NT2/D1 (cell line): ENCODE results near the gene ZNF83.
"Not testable (repeated sequence)": the region's sequence is repeated elsewhere in the genome, so short reads cannot be mapped to it uniquely, and the experiment has no call there.

Experiments used
- DNase-seq: peaks from one replicate; pipeline ENCODE4 v3.0.0-alpha.2; 2011; ENCODE audit warnings: low read depth, low spot score
- H3K27me3 ChIP-seq: 2 replicates; pipeline ENCODE4 v1.6.0; 2011; ENCODE audit warnings: mild to moderate bottlenecking; ENCODE audit not compliant: insufficient read length, insufficient read depth
- H3K36me3 ChIP-seq: 2 replicates; pipeline ENCODE4 v1.6.1; 2011; ENCODE audit warnings: mild to moderate bottlenecking, low read length, mixed read lengths; ENCODE audit not compliant: insufficient read depth, insufficient read length
- H3K4me1 ChIP-seq: 2 replicates; pipeline ENCODE4 v1.5.1; 2011; ENCODE audit not compliant: insufficient read depth, insufficient read length
- H3K4me3 ChIP-seq: 2 replicates; pipeline ENCODE4 v1.5.1; 2011; ENCODE audit warnings: low read depth; ENCODE audit not compliant: insufficient read length
- H3K9ac ChIP-seq: 2 replicates; pipeline ENCODE4 v1.6.0; 2011; ENCODE audit warnings: low read depth; ENCODE audit not compliant: insufficient read length
- H3K9me3 ChIP-seq: 2 replicates; pipeline ENCODE4 v1.5.1; 2011; ENCODE audit warnings: mild to moderate bottlenecking, low read length; ENCODE audit not compliant: insufficient read depth
- SUZ12 ChIP-seq: IDR thresholded peaks from 2 replicates; pipeline ENCODE4 v1.6.1; 2011; ENCODE audit not compliant: insufficient read length, insufficient read depth; ENCODE audit errors: extremely low read depth
- YY1 ChIP-seq: IDR thresholded peaks from 2 replicates; pipeline ENCODE4 v1.6.1; 2011; ENCODE audit not compliant: insufficient read length, insufficient read depth
- ZNF274 ChIP-seq: IDR thresholded peaks from 2 replicates; pipeline ENCODE4 v1.6.1; 2011; ENCODE audit warnings: mild to moderate bottlenecking, low read depth, low read length

The ZNF83 gene

DNA sequence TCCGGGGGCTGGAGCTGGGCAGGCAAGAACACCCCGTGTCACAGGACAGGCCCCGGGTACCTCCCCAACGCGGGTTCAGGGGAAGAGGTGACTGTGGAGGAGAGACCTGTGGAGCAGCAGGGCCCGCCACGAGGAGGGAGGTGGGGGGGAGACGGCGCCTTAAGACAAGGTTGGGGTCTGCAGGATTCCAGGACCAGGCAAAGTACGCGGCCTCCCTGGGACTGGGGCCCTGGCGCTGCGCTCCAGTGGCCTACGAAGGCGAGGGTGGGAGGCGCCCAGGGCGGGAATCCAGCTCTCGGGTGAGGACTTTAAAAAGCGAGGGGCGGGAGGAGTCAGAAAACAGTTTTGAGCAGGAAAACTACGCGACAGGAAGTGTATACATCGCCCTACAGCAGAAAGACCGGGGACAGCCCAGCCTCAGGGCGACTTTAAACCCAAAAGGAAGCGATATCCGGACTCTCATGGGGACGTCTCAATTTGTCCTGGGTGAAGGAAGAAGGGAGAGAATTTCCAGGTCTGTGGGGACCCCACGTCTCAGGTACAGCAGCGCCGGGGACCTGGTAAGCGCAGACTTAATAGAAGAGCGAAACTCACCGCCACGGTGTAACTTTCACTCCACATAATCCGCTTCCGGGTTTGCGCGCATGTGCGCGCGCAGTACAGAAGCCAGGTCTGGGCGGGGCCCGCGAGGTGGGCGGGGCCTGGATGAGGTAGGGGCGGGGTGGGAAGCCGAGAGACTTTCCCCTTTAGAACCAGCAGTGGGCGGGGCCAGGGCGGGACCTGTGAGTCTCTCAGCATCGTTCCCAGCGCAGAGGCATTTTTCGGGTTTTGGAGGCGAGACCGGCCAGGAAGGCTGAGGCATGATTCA lies at the start of gene ZNF83:
TSS of gene ZNF83 (minus strand) at position 638 of the 868 bp plus-strand sequence.
- H3K4me3 ChIP-seq = peak within 1 kb of the TSS; percentile 69
- H3K27me3 ChIP-seq = no peaks in the 10 kb centered on the region
- H3K9ac ChIP-seq = peak within 1 kb of the TSS; percentile 85
- no peaks in the 10 kb centered on the region for H3K9me3 ChIP-seq
- peaks cover 6% of the 10 kb centered on the region for H3K36me3 ChIP-seq
- DNase-seq = peak; percentile 84
- TF ChIP-seq SUZ12 (no peak), YY1 (no peak), ZNF274 (no peak)
- H3K4me1 ChIP-seq = no peaks in the 10 kb centered on the region

DNA sequence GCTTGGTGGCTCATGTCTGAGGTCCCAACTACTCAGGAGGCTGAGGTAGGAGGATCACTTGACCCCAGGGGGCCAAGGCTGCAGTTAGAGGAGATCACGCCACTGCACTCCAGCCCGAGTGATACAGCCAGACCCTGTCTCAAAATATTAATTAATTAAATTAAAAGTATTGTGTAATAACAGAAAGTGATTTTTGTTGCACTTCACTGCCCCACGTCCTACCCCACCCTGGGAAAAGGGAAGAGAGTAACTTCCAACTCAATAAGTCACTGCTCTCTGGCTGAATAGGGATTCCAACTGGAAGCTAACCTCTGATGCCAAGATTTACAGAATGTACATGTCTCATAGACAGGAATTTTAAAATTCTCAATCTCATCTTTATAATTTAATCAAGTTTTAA lies 49.5 kb upstream of the ZNF83 start:
- Histone ChIP-seq H3K27me3 (no peaks in the 10 kb centered on the region), H3K4me1 (no peaks in the 10 kb centered on the region), H3K9me3 (no peaks in the 10 kb centered on the region), H3K36me3 (peaks cover 31% of the 10 kb centered on the region), H3K9ac (no peak overlapping the region), H3K4me3 (no peak overlapping the region)
- TF ChIP-seq SUZ12 = no peak
- no peak for TF ChIP-seq YY1
- no peak for TF ChIP-seq ZNF274
- DNase-seq = no peak

DNA sequence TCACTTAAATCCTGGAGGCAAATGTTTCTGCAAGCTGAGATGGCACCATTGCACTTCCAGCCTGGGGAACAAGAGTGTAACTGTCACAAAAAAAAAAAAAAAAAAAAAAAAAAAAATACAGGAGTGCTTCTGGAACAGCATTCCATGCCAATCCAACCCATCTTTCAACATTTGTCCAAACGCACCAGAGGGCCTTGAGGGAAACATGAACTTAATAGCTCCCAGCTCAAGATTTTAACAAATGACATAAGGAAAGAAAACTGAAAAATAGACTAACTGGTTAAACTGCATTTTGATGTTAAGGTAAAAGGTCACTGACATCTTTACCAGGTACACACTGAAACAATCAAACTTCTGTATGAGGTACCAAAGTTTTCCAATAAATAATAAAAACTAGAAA lies 47.7 kb upstream of the ZNF83 start:
- DNase-seq = no peak
- H3K27me3 ChIP-seq = no peaks in the 10 kb centered on the region
- TF ChIP-seq YY1 (no peak), ZNF274 (no peak), SUZ12 (no peak)
- no peaks in the 10 kb centered on the region for H3K4me1 ChIP-seq
- H3K36me3 ChIP-seq = peaks cover 36% of the 10 kb centered on the region
- H3K9ac ChIP-seq = no peak overlapping the region
- H3K4me3 ChIP-seq = no peak overlapping the region
- H3K9me3 ChIP-seq = no peaks in the 10 kb centered on the region

DNA sequence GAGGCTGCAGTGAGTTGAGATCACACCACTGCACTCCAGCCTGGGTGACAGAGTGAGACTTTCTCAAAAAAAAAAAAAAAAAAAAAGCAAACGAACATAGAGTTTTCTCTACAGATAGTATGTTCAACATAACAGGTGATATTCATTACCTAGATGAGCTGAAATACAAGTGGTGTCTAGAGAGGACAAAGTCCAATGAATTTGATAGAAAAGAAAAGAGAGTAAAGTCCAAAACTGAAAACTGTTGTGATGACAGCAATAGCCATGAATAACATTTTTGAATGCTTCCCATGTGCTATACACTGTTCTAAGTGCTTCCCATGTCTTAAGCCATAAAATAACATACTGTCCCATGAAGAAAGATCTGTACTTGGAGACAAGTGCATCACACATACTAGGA lies 43.1 kb upstream of the ZNF83 start:
- not testable (repeated sequence) for H3K27me3 ChIP-seq, H3K4me1 ChIP-seq, H3K9me3 ChIP-seq, DNase-seq, H3K4me3 ChIP-seq, H3K9ac ChIP-seq
- H3K36me3 ChIP-seq = peaks cover 43% of the 10 kb centered on the region

DNA sequence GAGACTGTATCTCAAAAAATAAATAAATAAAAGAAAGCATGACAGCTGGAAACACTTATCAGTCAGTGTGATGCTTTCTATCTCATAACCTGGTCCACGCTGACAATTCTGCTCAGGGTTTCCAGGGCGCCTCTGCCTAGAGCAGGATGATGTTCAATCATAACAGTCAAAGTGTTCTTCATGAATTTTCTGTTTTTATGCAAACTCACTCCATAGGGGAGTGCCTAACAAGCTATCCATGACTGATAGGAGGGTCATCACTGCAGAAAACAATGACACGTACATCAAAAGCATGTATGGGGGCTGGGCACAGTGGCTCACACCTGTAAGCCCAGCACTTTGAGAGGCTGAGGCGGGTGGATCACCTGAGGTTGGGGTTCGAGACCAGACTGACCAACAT lies 41.4 kb upstream of the ZNF83 start:
- Histone ChIP-seq H3K9ac (no peak overlapping the region), H3K27me3 (no peaks in the 10 kb centered on the region), H3K4me1 (no peaks in the 10 kb centered on the region), H3K36me3 (peaks cover 43% of the 10 kb centered on the region), H3K9me3 (peaks cover 21% of the 10 kb centered on the region), H3K4me3 (no peak overlapping the region)
- TF ChIP-seq YY1 = no peak
- TF ChIP-seq SUZ12 = no peak
- TF ChIP-seq ZNF274 = no peak
- no peak for DNase-seq

DNA sequence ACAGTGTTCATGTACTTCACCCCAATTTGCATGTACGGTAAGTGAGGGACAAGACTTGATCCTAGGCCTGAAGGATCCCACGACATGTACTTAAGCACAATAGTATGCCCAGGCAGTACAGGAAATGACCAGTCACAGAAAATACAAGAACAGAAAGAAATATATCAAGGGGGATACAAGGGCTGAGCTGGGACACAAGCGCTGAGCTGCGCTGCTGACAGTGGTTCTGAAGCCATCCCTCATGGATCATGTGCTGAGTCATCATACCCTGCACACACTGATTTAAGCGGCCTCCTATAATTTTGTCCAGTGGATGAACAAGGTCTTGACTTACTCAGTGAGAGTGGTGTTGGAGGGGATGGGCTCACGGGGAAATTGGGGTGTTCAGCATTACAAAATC lies 37.1 kb upstream of the ZNF83 start:
- Histone ChIP-seq H3K36me3 (peaks cover 43% of the 10 kb centered on the region), H3K9me3 (peaks cover 21% of the 10 kb centered on the region)
- not testable (repeated sequence) for DNase-seq

DNA sequence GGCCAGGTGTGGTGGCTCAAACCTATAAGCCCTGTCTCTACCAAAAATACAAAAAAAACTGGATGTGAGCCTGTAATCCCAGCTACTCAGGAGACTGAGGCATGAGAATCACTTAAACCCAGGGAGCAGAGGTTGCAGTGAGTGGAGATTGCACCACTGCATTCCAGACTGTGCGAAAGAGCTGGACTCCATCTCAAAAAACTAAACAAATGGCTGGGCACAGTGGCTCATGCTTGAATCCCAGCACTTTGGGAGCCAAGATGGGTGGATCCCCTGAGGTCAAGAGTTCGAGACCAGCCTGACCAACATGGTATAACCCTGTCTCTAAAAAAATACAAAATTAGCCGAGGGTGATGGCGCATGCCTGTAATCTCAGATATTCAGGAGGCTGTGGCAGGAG lies 34.9 kb upstream of the ZNF83 start:
- Histone ChIP-seq H3K27me3 (no peaks in the 10 kb centered on the region), H3K9ac (no peak overlapping the region), H3K9me3 (peaks cover 21% of the 10 kb centered on the region), H3K4me1 (peaks cover 2% of the 10 kb centered on the region), H3K36me3 (peaks cover 42% of the 10 kb centered on the region), H3K4me3 (no peak overlapping the region)
- TF ChIP-seq SUZ12 (no peak), ZNF274 (no peak), YY1 (no peak)
- no peak for DNase-seq

More for the DNA sequence above, 37.1 kb upstream of the ZNF83 start:
- not testable (repeated sequence) for H3K27me3 ChIP-seq, H3K9ac ChIP-seq, H3K4me3 ChIP-seq, H3K4me1 ChIP-seq

DNA sequence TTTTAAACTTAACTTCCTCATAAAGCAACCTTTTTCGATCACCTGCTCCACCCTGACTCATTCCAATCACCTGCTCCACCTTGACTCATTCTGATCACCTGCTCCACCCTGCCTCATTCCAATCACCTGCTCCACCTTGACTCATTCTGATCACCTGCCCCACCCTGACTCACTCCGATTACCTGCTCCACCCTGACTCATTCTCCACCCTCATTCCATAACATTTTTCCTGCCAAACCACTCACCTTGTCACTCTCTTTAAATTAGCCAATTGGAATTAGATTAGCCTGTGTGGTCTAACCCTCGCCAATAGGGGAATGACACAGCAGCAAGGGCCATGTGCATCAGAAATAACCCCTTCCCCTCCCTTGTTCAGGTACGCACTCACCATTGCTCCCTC lies 31.9 kb upstream of the ZNF83 start:
- H3K9me3 ChIP-seq = peaks cover 4% of the 10 kb centered on the region
- no peak overlapping the region for H3K9ac ChIP-seq
- TF ChIP-seq SUZ12 = no peak
- TF ChIP-seq ZNF274 = no peak
- no peak for TF ChIP-seq YY1
- H3K4me1 ChIP-seq = peaks cover 2% of the 10 kb centered on the region
- no peak for DNase-seq
- no peaks in the 10 kb centered on the region for H3K27me3 ChIP-seq
- H3K4me3 ChIP-seq = no peak overlapping the region
- H3K36me3 ChIP-seq = peaks cover 35% of the 10 kb centered on the region
